Measurements from ENCODE around the gene EFCC1.

Gene EFCC1

GRCh38 chr3:128994173-128994512 is 7.0 kb upstream of the EFCC1 start:
- FAIRE-seq (peak; percentile 80), DNase-seq (ENCODE audit: insufficient read length, low spot score) (no peak)

DNA sequence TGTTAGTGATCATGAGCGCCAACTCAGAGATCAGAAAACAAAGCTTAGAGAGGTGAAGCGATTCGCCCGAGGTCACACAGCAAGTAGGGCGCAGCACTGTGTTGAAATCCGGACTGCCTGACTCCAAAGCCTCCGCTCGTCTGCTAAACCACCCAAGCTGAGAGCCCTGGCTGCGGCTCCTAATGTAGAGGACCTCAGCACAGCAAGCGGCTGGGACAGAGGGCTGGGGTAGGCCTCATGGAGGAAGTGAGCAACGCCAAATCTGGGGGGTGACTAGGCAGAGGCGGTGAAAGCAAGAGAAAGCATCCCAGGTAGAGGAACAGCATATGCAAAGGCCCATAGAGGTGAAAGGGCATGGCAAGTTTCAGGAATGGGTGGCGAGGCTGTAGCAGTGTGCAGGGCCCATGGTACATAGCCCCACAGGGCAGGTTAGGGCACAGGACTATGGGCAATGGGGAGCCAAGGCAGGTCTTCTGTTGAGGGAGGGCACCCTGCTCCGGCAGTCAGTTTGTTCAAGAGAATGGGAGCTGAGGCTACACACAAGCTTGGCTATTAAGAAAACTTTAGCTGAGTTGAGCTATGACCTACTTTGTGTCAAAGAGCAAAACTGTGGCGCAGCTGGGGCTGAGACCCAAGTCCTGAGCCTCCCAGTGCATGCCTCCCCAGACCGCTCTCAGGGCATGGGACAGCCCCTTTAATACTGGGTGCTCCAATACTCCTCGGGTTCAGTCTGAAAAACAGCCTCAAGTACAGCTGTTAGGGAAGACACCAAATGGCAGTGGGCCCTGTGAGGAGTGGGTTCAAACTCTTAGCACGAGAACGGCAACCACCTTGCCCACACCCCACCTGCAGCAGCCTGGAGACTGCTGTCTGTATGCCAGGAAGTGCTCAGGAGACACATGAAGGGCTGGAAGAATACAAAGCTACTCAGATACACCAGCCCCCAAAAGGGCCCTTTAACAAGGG is 6.2 kb upstream of the EFCC1 start:
- FAIRE-seq (no peak), DNase-seq (ENCODE audit: insufficient read length, low spot score) (no peak)

DNA sequence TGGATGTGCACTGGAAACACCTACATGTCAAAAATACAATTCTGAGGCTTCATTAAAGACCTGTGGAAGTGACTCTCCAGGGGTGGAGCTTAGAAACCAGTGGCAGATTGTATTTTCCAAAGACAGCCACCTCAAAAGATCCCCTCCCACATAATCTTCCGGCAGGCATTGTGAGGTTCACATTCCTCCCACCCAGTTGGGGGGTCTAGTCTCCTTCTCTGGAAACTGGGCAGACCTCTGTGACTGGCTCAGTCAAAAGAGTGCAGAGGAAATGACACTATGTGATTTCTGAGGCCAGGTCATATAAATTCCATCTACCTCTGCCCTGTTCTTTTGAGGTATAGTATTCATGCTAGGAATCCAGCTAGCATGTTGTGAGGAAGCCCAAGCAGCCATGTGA is 5.4 kb upstream of the EFCC1 start:
- DNase-seq (ENCODE audit: insufficient read length, low spot score) (no peak), FAIRE-seq (no peak)

DNA sequence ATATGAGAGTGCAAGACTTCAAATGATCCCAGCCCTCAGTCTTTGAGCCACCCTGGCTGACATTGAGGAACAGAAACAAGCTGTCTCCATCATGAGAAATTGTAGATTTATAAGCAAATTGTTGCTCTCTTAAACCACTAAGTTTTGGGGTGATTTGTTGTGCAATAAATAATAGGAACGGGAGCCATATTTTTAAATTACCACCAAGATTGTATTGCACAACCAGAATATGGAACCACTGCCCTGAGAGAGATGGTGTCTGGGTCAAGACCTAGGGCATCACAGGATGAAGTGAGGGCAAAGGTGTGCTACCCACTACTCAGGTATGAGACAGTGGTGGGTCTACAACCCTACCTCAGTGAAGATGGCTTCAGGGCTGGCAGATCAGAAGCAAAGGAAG is 4.9 kb upstream of the EFCC1 start:
- no peak for FAIRE-seq

GRCh38 chr3:128996726-128997125 is 4.4 kb upstream of the EFCC1 start:
- no peak for FAIRE-seq
- DNase-seq (ENCODE audit: insufficient read length, low spot score) = no peak

More for the DNA sequence above, 4.9 kb upstream of the EFCC1 start:
- DNase-seq (ENCODE audit: insufficient read length, low spot score) = no peak

DNA sequence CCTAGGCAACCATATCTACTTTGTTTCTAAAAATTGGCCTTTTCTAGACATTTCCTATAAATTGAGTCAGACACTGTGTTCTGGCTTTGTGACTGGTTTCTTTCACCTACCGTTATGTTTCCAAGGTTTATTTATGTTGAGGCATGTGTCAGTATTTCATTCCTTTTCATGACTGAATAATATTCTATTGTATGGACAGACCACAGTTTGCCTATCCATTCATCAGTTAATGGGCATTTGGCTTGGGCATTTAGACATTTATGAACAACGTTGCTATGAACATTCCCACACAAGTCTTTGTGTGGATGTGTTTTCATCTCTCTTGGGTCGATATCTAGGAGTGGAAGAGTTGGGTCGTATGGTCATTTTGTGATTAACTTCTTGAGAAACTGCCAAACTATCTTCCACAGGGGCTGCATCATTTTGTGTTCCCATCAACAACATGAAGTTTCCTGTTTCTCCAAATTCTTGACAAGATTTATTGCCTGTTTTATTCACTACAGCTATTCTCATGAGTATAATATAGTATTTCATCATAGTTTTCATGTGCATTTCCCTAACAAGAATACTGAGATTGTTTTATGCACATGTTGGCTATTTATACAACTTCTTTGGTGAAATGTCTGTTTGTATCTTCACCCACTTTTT is 3.5 kb upstream of the EFCC1 start:
- FAIRE-seq (no peak), DNase-seq (ENCODE audit: insufficient read length, low spot score) (no peak)

GRCh38 chr3:128998561-128998960 is 2.5 kb upstream of the EFCC1 start:
- DNase-seq (ENCODE audit: insufficient read length, low spot score) (no peak), FAIRE-seq (no peak)

- FAIRE-seq = no peak
- no peak for DNase-seq (ENCODE audit: insufficient read length, low spot score)
Measured at GRCh38 chr3:128999102-128999501, 2.0 kb upstream of the EFCC1 start.

GRCh38 chr3:129000742-129001100 is 383 bp upstream of the EFCC1 start:
- no peak for FAIRE-seq
- no peak for DNase-seq (ENCODE audit: insufficient read length, low spot score)

DNA sequence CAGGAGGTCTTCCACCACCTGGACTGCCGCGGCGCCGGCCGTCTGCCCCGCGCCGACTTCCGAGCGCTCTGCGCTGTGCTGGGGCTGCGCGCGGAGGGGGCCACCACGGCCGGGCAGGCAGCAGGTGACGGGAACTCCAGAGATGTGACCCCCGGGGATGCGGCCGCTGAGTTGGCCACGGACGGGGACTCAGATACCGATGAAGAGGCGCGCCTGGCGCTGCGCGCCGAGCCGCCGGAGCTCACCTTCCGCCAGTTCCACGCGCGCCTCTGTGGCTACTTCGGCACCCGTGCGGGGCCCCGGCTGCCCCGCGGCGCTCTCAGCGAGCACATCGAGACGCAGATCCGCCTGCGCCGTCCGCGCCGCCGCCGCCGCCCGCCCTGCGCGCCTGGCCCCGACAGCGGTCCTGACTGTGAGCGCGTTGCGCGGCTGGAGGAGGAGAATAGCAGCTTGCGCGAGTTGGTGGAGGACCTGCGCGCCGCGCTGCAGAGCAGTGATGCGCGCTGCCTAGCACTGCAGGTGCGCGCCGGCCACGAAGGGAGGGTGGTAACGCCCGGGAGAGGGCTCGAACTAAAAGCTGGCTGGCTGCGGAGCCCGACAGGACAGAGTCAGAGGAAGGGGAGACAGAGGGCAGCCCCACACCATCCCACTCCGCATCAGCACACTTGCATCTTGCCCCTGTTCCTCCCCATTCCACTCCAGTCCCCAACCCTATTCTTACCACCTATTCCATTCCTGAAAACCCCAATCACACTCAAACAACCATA is 885 bp downstream of the EFCC1 start:
- no peak for FAIRE-seq
- no peak for DNase-seq (ENCODE audit: insufficient read length, low spot score)

DNA sequence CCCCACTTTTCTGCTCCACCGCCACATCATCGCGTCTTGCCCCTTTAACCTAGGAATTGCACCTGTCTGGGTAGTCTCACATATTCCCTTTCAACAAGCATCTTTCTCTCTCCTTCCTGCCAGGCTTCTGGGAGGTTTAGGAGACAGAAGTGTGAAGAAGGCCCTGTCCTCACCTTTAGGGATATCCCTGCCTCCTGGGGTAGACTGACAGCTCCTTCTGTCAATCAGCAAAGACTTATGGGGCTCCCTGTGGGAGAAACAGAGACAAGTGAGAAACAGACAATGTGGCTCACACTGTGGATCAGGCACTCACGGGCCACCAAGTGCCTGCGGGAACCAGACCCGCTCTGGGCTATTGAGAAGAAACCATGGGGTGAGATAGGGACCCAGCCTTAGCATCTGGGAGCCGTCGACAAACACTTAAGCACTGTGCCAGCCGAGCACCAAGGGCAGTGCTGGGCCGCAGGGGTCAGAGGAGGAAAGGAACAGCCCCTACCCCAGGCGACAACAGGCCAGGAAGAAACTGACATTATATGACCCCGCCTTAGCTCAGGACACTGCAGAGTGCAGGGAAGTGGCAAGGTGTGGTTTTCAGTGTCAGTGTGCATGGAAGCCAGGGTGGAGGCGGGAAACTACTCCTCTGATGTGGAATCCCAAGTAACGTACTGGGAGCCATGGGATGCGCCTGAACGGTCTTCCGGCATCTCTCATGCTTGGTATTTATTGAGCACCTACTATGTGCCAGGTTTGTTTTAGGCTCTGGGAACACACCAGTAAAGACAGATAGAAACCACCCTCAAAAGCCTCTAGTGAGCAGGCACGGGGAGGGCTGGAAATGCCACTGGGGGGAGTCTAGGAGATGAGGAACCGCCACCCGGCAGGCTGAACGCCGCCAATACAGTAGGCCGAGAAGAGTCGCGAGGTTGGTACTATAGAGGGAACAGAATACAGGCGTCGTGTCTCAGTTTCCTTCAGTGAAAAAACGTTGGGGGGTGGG is 1.8 kb downstream of the EFCC1 start:
- no peak for FAIRE-seq

GRCh38 chr3:129003578-129004112 is 2.5 kb downstream of the EFCC1 start:
- DNase-seq (ENCODE audit: insufficient read length, low spot score) (no peak), FAIRE-seq (no peak)

More for the DNA sequence above, 1.8 kb downstream of the EFCC1 start:
- DNase-seq (ENCODE audit: insufficient read length, low spot score) = no peak

GRCh38 chr3:129004639-129005295 is 3.7 kb downstream of the EFCC1 start:
- DNase-seq (ENCODE audit: insufficient read length, low spot score) (no peak), FAIRE-seq (no peak)

DNA sequence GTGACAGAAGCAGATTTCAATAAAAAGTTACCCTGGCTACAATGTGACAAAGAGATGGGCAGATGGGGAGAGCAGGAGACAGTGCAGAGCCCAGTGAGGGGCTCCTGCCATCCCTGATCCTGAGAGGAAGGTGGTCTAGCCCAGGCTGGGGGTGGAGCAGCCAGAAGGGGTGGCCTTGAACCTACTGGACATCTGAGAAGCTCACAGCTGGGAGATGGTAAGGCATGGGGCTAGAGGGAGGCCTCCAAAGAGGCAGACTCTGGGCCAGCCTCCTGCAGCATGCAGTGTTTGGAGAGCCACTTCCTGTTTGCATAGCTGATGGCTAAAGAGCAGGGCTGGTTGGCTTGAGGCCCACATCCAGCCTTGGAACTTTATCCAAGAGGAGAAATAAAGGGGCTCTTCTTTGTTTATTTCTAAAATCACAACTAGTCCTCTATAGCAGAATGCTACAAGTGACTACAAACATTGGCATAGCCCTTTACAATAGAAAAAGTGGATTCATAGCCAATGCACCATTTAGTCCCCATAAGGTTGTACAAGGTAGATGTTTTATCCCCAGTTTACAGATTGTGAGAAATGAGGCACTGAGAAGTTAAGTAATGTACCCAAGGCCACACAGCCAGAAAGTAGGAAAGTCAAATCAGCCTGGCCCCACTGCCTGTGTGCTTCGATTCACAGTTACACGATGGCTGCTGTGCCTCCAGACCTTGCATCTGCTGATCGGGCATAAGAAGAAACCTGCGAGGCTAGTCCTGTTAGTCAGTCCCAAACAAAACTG is 4.6 kb downstream of the EFCC1 start:
- no peak for FAIRE-seq

DNA sequence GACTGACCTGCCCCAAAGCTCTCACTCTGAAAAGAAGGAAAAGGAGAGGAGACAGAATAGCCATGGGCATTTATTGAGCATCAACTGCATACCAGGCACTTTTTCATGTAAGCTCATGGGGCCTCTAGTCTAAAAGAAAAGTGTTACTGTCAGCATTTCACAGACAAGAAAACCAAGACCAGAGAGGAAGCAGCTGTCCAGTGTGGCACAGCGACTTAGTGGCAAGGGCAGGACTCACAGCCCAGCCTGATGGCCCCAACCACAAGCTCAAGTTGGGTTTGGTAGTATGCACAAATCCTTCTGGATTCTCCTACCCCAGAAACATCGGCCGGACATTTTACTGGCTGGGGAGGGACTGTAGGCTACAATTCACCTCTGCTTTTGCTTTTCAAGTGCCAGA is 5.8 kb downstream of the EFCC1 start:
- FAIRE-seq = no peak
- no peak for DNase-seq (ENCODE audit: insufficient read length, low spot score)

More for the DNA sequence above, 4.6 kb downstream of the EFCC1 start:
- no peak for DNase-seq (ENCODE audit: insufficient read length, low spot score)

GRCh38 chr3:129007792-129008191 is 6.7 kb downstream of the EFCC1 start:
- FAIRE-seq = no peak
- DNase-seq (ENCODE audit: insufficient read length, low spot score) = no peak

- DNase-seq (ENCODE audit: insufficient read length, low spot score) = no peak
- no peak for FAIRE-seq
Measured at GRCh38 chr3:129009266-129009665, 8.2 kb downstream of the EFCC1 start.

- DNase-seq (ENCODE audit: insufficient read length, low spot score) (no peak), FAIRE-seq (no peak)
Measured at GRCh38 chr3:129010310-129010956, 9.3 kb downstream of the EFCC1 start.
